ENCODE measurements around the gene GNG7. TPM values are rescaled to one million over a fixed set of nuclear protein-coding genes. Genes with fewer than 3 reads are reported as not detected.

Gene GNG7
- total RNA-seq, 1 experiment from 2014 or later, result 1.1 TPM

DNA sequence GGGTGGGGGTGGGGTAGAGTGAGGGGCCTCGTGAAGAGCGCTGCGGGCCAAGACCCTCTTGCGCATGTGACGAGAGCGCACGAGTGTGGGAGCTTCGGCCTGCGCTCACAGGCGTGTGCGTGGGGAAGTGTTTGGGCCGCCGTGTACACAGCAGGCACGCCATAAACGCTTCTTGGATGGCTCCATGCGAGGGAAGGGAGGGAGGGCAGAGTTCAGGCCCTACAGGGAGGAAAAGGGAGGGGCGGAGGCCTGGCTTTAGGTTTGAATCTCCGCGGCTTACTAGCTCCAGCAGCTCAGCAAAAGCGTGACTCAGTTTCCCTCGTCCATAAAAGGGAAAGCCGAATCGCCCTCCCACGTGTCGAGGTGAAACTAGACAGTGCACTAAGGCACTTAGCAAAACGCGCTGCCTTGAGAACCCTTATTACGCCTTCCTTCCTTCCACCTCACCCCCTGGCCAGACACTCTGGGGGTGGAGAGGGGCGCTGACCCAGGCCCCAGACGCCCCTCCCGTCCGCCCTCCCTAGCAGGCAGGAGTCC is 214.0 kb downstream of the GNG7 start:
- Histone ChIP-seq H3K9me2 (replicated peaks; ENCODE audit: low read length) (no peaks in the 10 kb centered on the region), H3K36me3 (ENCODE audit: low read depth, low read length) (no peaks in the 10 kb centered on the region), H3K27ac (ENCODE audit: low read length) (no peak overlapping the region), H3K4me2 (ENCODE audit: low read length) (no peak overlapping the region), H3K4me3 (ENCODE audit: low read length) (no peak overlapping the region), H3K4me1 (ENCODE audit: insufficient read depth, low read length) (peaks cover 25% of the 10 kb centered on the region), H3K9ac (ENCODE audit: low read length) (no peak overlapping the region), H2AFZ (ENCODE audit: low read length) (no peak overlapping the region), H3F3A (ENCODE audit: low read length, unreplicated experiment) (no peaks in the 10 kb centered on the region), H4K20me1 (ENCODE audit: low read length) (no peaks in the 10 kb centered on the region), H3K79me2 (ENCODE audit: low read length) (peaks cover 11% of the 10 kb centered on the region; the same call in 1 of the 2 replicates), H3K9me3 (ENCODE audit: low read length) (no peaks in the 10 kb centered on the region), H3K27me3 (ENCODE audit: low read length) (no peaks in the 10 kb centered on the region)
- POLR2A ChIA-PET (ENCODE audit: unreplicated experiment), result no interaction called here
- ATAC-seq (no peak), DNase-seq (no peak)
- TF ChIP-seq EZH2phosphoT487 (IDR thresholded peaks at IDR 0.05; ENCODE audit: borderline replicate concordance, low read length) (no peak), EZH2 (IDR thresholded peaks at IDR 0.05; ENCODE audit: low read length, unreplicated experiment) (no peak)
- TF ChIP-seq, protein P1, sequence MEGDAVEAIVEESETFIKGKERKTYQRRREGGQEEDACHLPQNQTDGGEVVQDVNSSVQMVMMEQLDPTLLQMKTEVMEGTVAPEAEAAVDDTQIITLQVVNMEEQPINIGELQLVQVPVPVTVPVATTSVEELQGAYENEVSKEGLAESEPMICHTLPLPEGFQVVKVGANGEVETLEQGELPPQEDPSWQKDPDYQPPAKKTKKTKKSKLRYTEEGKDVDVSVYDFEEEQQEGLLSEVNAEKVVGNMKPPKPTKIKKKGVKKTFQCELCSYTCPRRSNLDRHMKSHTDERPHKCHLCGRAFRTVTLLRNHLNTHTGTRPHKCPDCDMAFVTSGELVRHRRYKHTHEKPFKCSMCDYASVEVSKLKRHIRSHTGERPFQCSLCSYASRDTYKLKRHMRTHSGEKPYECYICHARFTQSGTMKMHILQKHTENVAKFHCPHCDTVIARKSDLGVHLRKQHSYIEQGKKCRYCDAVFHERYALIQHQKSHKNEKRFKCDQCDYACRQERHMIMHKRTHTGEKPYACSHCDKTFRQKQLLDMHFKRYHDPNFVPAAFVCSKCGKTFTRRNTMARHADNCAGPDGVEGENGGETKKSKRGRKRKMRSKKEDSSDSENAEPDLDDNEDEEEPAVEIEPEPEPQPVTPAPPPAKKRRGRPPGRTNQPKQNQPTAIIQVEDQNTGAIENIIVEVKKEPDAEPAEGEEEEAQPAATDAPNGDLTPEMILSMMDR (conservative IDR thresholded peaks at IDR 0.05; ENCODE audit: low read depth, low read length), result no peak
- intact Hi-C loops (cut with micrococcal nuclease), result no loop called here
- BruUV-seq (replicated peaks), result no TSS peak
- CTCF ChIA-PET, result no interaction called here

DNA sequence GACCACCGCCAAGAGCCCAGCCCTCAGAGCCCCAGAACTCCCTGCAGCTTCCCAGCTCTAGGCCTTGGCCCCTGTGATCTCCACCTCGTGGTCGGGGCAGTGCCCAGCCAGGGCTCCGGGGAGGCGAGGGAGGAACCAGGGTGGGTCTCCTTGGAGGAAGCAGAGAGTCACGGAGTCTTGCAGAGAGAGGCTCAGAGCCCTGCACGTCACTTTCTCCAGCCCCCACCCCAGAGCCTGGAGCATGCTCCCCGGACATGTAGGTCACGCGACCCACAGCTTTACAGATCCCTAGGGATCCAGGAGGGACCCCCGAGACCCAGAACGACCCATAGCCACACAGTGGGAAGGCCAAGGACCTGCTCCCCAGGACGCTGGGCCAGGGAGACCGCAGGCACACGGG is 214.7 kb downstream of the GNG7 start:
- intact Hi-C loops (cut with micrococcal nuclease), result no loop called here
- Histone ChIP-seq H3K9ac (ENCODE audit: low read length) (no peak overlapping the region), H3K79me2 (ENCODE audit: low read length) (0 out of 2 replicates have a peak, but pooled peaks cover 5% of the 10 kb centered on the region), H3K27ac (ENCODE audit: low read length) (no peak overlapping the region), H2AFZ (ENCODE audit: low read length) (no peak overlapping the region), H3K36me3 (ENCODE audit: low read depth, low read length) (no peaks in the 10 kb centered on the region), H3K9me3 (ENCODE audit: low read length) (no peaks in the 10 kb centered on the region), H3K9me2 (replicated peaks; ENCODE audit: low read length) (no peaks in the 10 kb centered on the region), H3K4me1 (ENCODE audit: insufficient read depth, low read length) (peaks cover 20% of the 10 kb centered on the region), H3K4me3 (ENCODE audit: low read length) (no peak overlapping the region), H3K4me2 (ENCODE audit: low read length) (no peak overlapping the region), H4K20me1 (ENCODE audit: low read length) (no peaks in the 10 kb centered on the region), H3K27me3 (ENCODE audit: low read length) (no peaks in the 10 kb centered on the region), H3F3A (ENCODE audit: low read length, unreplicated experiment) (no peaks in the 10 kb centered on the region)
- TF ChIP-seq EZH2 (IDR thresholded peaks at IDR 0.05; ENCODE audit: low read length, unreplicated experiment), result no peak
- TF ChIP-seq, protein P1 (conservative IDR thresholded peaks at IDR 0.05; ENCODE audit: low read depth, low read length), result no peak
- no peak for TF ChIP-seq EZH2phosphoT487 (IDR thresholded peaks at IDR 0.05; ENCODE audit: borderline replicate concordance, low read length)
- ATAC-seq, result no peak
- DNase-seq, result no peak
- ChIA-PET POLR2A (ENCODE audit: unreplicated experiment) (no interaction called here), CTCF (no interaction called here)
- BruUV-seq (replicated peaks), result no TSS peak

DNA sequence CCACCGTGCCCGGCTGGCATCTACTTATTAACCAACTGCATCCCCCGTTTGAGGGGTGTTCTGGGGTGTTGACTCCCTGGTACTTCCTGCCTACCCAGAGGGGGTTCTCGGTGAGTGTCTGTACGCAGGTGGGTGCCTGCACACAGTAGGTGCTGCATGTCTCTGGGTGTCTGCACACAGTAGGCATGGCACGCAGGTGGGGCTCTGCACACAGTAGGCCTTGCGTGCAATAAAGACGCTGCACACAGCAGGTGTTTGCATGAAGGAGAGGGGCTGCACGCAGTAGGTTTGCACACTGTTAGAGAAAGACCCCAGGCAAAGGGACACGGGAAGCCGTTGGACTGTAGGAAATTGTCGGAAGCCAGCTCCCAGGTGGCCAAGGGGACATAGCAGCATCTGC is 215.4 kb downstream of the GNG7 start:
- Histone ChIP-seq H3K36me3 (ENCODE audit: low read depth, low read length) (no peaks in the 10 kb centered on the region), H4K20me1 (ENCODE audit: low read length) (no peaks in the 10 kb centered on the region), H3K79me2 (ENCODE audit: low read length) (no peaks in the 10 kb centered on the region), H3K9me2 (replicated peaks; ENCODE audit: low read length) (no peaks in the 10 kb centered on the region), H3K27ac (ENCODE audit: low read length) (no peak overlapping the region), H3K9ac (ENCODE audit: low read length) (no peak overlapping the region), H3K4me1 (ENCODE audit: insufficient read depth, low read length) (peaks cover 15% of the 10 kb centered on the region), H3K4me2 (ENCODE audit: low read length) (no peak overlapping the region), H2AFZ (ENCODE audit: low read length) (no peak overlapping the region), H3K27me3 (ENCODE audit: low read length) (no peaks in the 10 kb centered on the region), H3F3A (ENCODE audit: low read length, unreplicated experiment) (no peaks in the 10 kb centered on the region), H3K4me3 (ENCODE audit: low read length) (no peak overlapping the region), H3K9me3 (ENCODE audit: low read length) (no peaks in the 10 kb centered on the region)
- TF ChIP-seq, protein P1 (conservative IDR thresholded peaks at IDR 0.05; ENCODE audit: low read depth, low read length), result no peak
- no peak for TF ChIP-seq EZH2 (IDR thresholded peaks at IDR 0.05; ENCODE audit: low read length, unreplicated experiment)
- POLR2A ChIA-PET (ENCODE audit: unreplicated experiment), result no interaction called here
- no TSS peak for BruUV-seq (replicated peaks)
- DNase-seq, result no peak
- ATAC-seq, result no peak
- intact Hi-C loops (cut with micrococcal nuclease), result no loop called here
- CTCF ChIA-PET, result no interaction called here
